ENCODE measurements around the gene PRR12.
A peak's percentile ranks its signal among the peaks of the same experiment; 100 is the strongest.

The PRR12 gene

DNA sequence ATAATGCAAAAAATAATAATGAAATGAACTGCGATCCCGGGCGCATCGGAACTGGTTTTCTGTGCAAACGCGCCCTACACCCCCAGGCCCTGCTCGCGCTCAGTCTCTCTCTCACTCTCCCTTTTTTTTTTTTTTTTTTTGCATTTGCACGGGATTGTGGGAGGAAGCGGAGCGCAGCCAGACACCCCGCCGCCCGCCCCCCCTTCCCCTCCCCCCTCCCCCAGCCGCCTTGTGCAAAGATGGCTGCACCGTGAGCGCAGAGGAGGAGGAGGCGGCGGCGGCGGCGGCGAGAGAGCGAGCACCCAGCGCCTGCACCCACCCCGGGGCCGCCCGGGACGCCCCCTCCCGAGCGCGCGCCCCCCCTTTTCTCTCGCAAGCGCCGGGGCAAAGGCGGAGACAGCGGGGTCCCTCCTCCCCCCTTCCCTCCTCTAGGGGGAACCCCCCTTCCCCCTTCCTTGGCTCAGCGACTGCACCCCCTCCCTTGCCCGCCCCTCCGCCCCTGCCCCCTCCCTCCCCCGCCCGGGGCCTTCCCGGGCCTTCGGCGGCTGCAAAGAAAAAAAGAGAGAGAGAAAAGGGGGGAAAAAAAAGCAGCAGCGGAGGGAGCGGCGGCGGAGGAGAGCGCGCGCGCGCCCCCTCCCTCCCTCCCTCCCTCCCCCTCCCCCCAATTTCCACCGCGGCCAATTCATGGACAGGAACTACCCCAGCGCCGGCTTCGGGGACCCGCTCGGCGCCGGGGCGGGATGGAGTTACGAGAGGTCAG, at the start of gene PRR12:
Gene PRR12 (plus strand): TSS at position 212 of the 760 bp plus-strand sequence. CDS start 473 bp downstream, at position 685.
- H3K4me3 ChIP-seq (ENCODE audit: low read depth, low read length): peak within 1 kb of the TSS; percentile 89

GRCh38 chr19:49541914-49542313, 49.1 kb upstream of the PRR12 start:
- H3K4me3 ChIP-seq (ENCODE audit: low read depth, low read length): no peak overlapping the region

DNA sequence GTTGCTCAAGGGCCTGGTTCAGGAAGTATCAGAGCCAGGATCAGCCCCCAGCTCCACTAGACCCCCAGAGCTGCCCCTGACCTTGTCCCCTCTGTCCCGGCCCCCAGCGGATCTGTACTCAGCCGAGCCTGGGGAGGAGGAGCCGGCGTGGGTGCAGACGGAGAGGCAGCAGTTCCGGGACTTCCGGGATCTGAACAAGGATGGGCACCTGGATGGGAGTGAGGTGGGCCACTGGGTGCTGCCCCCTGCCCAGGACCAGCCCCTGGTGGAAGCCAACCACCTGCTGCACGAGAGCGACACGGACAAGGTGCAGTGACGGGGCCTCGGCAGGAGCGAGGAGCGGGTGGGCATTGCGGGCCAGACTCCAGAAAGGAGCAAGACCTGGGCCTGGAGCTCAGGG, 48.5 kb upstream of the PRR12 start:
- H3K4me3 ChIP-seq (ENCODE audit: low read depth, low read length): no peak overlapping the region

DNA sequence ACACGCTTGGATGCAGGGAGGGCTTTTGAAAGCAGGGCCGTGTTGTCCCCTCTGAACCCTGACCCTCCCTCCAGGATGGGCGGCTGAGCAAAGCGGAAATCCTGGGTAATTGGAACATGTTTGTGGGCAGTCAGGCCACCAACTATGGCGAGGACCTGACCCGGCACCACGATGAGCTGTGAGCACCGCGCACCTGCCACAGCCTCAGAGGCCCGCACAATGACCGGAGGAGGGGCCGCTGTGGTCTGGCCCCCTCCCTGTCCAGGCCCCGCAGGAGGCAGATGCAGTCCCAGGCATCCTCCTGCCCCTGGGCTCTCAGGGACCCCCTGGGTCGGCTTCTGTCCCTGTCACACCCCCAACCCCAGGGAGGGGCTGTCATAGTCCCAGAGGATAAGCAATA, 48.0 kb upstream of the PRR12 start:
- H3K4me3 ChIP-seq (ENCODE audit: low read depth, low read length): no peak overlapping the region

GRCh38 chr19:49544154-49544553, 46.8 kb upstream of the PRR12 start:
- H3K4me3 ChIP-seq (ENCODE audit: low read depth, low read length): no peak overlapping the region

- H3K4me3 ChIP-seq (ENCODE audit: low read depth, low read length): no peak overlapping the region
Measured at GRCh38 chr19:49546825-49547565, 44.0 kb upstream of the PRR12 start.

- H3K4me3 ChIP-seq (ENCODE audit: low read depth, low read length): no peak overlapping the region
Measured at GRCh38 chr19:49549045-49549444, 41.9 kb upstream of the PRR12 start.

GRCh38 chr19:49551531-49551930, 39.5 kb upstream of the PRR12 start:
- no peak overlapping the region for H3K4me3 ChIP-seq (ENCODE audit: low read depth, low read length)

DNA sequence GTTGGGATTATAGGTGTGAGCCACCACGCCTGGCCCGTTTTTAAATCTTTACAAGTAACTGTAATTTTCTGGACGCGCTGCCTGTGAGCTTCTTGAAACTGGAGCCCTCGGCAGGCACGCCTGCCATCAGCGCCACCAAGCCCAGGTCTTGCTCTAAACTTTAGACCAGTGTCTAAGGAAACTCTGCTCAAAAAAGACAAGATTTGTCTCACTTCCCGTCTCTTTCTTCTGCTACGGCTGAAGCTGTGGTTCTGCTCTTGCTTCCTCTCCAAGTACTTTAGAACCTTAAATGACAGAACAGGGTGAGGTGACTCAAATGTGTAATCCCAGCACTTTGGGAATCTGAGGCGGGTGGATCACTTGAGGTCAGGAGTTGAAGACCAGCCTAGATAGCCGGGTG, 38.2 kb upstream of the PRR12 start:
- H3K4me3 ChIP-seq (ENCODE audit: low read depth, low read length): no peak overlapping the region

DNA sequence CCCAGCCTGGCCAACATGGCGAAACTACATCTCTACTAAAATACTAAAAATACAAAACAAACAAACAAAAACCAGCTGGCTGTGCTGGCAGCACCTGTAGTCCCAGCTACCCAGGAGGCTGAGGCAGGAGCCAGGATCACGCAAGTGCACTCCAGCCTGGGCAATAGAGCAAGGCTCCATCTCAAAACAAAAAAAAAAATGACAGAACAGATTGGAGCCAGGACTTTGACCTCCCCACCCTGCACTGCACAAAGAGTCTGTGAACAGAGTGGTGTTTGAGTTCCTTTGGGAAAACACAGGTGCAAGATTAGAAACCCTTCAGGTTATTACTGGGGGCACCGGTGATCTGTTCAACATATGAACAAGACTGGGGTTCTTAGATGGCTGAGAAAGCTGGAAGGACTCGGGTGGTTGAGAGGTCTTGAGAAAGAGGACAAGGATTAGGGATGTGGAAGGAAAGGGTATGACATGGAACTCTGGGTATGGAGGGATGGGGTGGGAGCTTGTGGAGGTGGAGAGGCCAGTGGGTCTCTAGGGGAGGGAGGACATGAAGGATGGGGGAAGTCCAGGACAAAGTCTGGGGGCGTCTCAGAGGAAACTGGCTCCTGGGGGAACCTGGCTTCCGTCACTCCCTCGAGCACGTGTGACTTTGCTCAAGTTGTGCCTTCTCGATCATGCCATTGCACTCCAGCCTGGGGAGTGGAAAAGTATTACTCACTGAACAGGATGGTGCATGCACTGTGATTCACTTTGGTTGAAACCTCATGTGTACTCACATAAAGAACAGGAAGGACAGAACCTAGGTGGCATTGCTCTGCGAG, 37.3 kb upstream of the PRR12 start:
- H3K4me3 ChIP-seq (ENCODE audit: low read depth, low read length): no peak overlapping the region

DNA sequence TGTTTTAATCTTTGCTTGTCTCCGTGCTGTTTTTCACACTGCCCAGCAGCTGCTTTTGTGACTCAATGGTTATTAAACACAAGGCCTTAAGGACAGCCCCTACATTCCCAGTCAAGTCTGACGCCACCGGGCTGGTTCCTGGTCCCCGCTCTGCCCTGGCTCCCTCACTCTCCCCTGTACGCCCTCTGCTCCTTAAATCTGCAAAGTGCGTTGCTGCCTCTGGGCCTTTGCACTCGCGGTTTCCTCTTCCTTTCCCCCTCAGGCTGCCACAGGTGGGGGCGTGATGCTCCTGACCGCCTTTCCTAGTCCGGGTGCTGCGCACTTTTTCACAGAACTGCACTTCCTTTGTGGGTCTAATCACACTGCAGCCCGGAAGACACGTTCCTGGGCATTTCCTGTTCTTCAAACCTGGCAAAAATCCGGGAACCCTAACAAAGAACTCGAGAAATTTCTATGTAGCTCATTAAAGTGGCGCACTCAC, 36.2 kb upstream of the PRR12 start:
- H3K4me3 ChIP-seq (ENCODE audit: low read depth, low read length): no peak overlapping the region

DNA sequence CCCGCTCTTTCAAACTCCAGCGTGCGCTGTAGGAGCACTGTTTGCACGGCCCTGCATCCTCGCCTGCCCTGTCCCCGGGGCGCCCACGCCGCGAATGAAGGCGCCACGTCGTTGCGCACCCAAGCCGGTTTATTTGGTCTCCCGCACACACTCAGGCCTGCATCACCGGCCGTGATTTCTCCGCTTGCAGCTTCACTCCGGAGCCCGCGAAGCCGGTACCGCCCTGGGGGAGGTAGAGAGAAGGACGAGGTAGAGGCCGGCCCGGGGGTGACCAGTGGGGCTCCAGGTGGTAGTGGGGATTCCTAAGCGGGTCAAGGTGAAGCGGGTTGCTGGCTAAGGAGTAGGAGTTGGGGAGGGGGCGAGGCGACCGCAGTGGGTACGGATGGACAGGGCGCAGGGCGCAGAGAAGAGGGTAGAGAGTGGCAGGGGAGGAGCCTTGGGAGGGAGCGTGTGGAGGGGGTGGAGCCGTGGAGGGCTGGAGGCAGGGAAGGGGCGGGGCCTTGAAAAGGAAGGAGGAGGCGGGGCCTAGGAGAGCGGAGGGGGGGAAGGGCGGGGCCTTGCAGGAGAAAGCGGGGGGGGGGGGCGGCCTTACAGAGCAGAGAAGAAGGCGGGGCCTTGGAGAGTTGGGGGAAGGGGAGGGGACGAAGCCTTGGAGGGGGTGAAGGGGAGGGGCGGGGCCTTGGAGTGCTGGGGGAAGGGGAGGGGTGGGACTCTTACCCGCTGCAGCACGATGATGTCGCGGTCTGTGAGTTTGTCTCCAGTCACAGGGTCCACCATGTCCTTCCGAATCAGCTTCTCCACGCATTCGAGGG, 35.2 kb upstream of the PRR12 start:
- peak overlapping the region; percentile 46 for H3K4me3 ChIP-seq (ENCODE audit: low read depth, low read length)

GRCh38 chr19:49556412-49557398, 34.3 kb upstream of the PRR12 start:
- H3K4me3 ChIP-seq (ENCODE audit: low read depth, low read length): peak overlapping the region; percentile 46

- no peak overlapping the region for H3K4me3 ChIP-seq (ENCODE audit: low read depth, low read length)
Measured at GRCh38 chr19:49557641-49558325, 33.2 kb upstream of the PRR12 start.

GRCh38 chr19:49558591-49558990, 32.4 kb upstream of the PRR12 start:
- H3K4me3 ChIP-seq (ENCODE audit: low read depth, low read length): no peak overlapping the region

- H3K4me3 ChIP-seq (ENCODE audit: low read depth, low read length): no peak overlapping the region
Measured at GRCh38 chr19:49559443-49559842, 31.5 kb upstream of the PRR12 start.

GRCh38 chr19:49559928-49560327, 31.1 kb upstream of the PRR12 start:
- no peak overlapping the region for H3K4me3 ChIP-seq (ENCODE audit: low read depth, low read length)

DNA sequence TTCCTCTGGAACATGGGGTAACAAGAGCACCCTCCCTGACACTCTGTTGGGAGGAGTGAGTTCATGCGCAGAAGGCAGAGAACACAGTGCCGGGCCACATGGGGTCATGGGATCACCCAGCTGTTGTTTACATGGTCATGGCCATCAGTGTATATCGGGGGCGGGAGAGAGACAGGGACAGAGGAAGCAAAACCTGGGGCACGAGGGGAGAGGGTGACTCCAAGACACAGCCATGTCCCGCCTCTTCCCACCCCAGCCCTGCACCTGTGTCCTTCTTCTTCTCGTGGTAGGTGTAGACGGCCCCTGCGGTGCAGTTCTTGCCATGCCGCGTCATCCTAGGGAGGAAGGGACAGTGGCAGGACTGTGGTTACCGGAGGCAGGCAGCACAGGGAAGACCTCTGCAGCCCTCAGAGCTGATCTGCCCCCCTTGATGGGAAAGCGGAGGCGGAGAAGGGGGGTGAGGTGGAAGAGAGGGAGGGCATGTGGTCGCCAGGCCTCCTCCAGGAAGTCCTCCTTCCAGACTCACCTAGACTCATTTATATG, 30.6 kb upstream of the PRR12 start:
- H3K4me3 ChIP-seq (ENCODE audit: low read depth, low read length): no peak overlapping the region

Data from iPS-11a (cell line).